ENCODE results near the gene MYH9.

- TF ChIP-seq, protein P1, sequence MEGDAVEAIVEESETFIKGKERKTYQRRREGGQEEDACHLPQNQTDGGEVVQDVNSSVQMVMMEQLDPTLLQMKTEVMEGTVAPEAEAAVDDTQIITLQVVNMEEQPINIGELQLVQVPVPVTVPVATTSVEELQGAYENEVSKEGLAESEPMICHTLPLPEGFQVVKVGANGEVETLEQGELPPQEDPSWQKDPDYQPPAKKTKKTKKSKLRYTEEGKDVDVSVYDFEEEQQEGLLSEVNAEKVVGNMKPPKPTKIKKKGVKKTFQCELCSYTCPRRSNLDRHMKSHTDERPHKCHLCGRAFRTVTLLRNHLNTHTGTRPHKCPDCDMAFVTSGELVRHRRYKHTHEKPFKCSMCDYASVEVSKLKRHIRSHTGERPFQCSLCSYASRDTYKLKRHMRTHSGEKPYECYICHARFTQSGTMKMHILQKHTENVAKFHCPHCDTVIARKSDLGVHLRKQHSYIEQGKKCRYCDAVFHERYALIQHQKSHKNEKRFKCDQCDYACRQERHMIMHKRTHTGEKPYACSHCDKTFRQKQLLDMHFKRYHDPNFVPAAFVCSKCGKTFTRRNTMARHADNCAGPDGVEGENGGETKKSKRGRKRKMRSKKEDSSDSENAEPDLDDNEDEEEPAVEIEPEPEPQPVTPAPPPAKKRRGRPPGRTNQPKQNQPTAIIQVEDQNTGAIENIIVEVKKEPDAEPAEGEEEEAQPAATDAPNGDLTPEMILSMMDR (IDR thresholded peaks at IDR 0.05; ENCODE audit: low read depth, low read length, missing input control): no peak
- TF ChIP-seq YY1 (IDR thresholded peaks at IDR 0.05): no peak
- no peak for TF ChIP-seq SP1 (IDR thresholded peaks at IDR 0.05)
- no peak for TF ChIP-seq JUND (IDR thresholded peaks at IDR 0.05)
- no peak for TF ChIP-seq TAF1 (conservative IDR thresholded peaks at IDR 0.05)
- TF ChIP-seq, protein P2, sequence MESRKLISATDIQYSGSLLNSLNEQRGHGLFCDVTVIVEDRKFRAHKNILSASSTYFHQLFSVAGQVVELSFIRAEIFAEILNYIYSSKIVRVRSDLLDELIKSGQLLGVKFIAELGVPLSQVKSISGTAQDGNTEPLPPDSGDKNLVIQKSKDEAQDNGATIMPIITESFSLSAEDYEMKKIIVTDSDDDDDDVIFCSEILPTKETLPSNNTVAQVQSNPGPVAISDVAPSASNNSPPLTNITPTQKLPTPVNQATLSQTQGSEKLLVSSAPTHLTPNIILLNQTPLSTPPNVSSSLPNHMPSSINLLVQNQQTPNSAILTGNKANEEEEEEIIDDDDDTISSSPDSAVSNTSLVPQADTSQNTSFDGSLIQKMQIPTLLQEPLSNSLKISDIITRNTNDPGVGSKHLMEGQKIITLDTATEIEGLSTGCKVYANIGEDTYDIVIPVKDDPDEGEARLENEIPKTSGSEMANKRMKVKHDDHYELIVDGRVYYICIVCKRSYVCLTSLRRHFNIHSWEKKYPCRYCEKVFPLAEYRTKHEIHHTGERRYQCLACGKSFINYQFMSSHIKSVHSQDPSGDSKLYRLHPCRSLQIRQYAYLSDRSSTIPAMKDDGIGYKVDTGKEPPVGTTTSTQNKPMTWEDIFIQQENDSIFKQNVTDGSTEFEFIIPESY (IDR thresholded peaks at IDR 0.05): no peak
These were observed 64.4 kb downstream of the MYH9 start for GRCh38 chr22:36323182-36323854.
